Measurements from ENCODE around the gene NCR2.

- no peak for TF ChIP-seq GATA2 (IDR thresholded peaks at IDR 0.05; ENCODE audit: low read depth, low read length)
- no peak for TF ChIP-seq GATA3 (IDR thresholded peaks at IDR 0.05; ENCODE audit: low read depth, low read length)
Observed at GRCh38 chr6:41332842-41333736, 2.3 kb upstream of the NCR2 start.

All from SH-SY5Y (cell line).